ENCODE measurements around the gene IL22RA1.

DNA sequence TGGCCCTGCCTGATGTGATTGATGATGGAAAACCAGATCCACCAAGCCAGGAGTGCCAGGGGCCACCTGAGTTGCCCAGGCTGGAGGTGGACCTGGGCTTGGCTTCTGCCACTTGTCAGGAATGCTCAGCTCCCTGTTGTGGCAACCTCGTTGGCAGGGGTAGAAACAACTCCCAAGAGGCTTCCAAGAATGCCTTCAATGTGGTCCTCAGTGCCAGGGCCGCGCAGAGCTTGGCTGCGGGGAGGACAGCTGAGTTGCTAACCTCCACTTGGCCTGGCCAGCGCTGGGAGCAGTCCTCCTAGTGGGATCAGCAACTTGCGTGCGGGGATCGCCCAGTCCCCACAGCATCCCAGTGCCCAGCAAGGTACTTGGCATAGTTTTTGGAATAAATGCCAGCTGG, 40.0 kb downstream of the IL22RA1 start:
- TF ChIP-seq, protein P1, sequence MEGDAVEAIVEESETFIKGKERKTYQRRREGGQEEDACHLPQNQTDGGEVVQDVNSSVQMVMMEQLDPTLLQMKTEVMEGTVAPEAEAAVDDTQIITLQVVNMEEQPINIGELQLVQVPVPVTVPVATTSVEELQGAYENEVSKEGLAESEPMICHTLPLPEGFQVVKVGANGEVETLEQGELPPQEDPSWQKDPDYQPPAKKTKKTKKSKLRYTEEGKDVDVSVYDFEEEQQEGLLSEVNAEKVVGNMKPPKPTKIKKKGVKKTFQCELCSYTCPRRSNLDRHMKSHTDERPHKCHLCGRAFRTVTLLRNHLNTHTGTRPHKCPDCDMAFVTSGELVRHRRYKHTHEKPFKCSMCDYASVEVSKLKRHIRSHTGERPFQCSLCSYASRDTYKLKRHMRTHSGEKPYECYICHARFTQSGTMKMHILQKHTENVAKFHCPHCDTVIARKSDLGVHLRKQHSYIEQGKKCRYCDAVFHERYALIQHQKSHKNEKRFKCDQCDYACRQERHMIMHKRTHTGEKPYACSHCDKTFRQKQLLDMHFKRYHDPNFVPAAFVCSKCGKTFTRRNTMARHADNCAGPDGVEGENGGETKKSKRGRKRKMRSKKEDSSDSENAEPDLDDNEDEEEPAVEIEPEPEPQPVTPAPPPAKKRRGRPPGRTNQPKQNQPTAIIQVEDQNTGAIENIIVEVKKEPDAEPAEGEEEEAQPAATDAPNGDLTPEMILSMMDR (conservative IDR thresholded peaks at IDR 0.05 in 1 of 2, IDR thresholded peaks at IDR 0.05 in 1 of 2; ENCODE audit: low read depth in 1 of 2, low read length in 2 of 2): no peak
- no peak for TF ChIP-seq EZH2 (IDR thresholded peaks at IDR 0.05; ENCODE audit: low read length, missing control alignments)

Data from fibroblast of lung (primary cell).